GM12864 (cell line): ENCODE measurements around the gene COL18A1.

Experiments
- DNase-seq: peaks from one replicate; pipeline ENCODE4 v3.0.0-alpha.2; 2011; ENCODE audit warnings: low read depth
- H3K4me3 ChIP-seq: 2 replicates; pipeline ENCODE4 v1.5.1; 2011; ENCODE audit warnings: mild to moderate bottlenecking, low read depth, low read length, control low read depth
- CTCF ChIP-seq: IDR thresholded peaks from 2 replicates; pipeline ENCODE4 v1.5.1; 2011; ENCODE audit warnings: low read depth, mild to moderate bottlenecking, moderate library complexity, low read length, control low read depth, inconsistent platforms; ENCODE audit errors: missing control alignments

The COL18A1 gene

GRCh38 chr21:45511007-45511406 lies 106.0 kb downstream of the COL18A1 start:
- no peak for DNase-seq
- no peak overlapping the region for H3K4me3 ChIP-seq
- no peak for TF ChIP-seq CTCF

GRCh38 chr21:45511661-45512431 lies 106.9 kb downstream of the COL18A1 start:
- H3K4me3 ChIP-seq, result no peak overlapping the region
- no peak for TF ChIP-seq CTCF
- DNase-seq, result no peak

- TF ChIP-seq CTCF, result no peak
- H3K4me3 ChIP-seq, result no peak overlapping the region
- DNase-seq, result no peak
Measured at GRCh38 chr21:45512626-45513002, 107.6 kb downstream of the COL18A1 start.

GRCh38 chr21:45513003-45513717 lies 108.2 kb downstream of the COL18A1 start:
- no peak for TF ChIP-seq CTCF
- no peak overlapping the region for H3K4me3 ChIP-seq
- DNase-seq, result no peak

- TF ChIP-seq CTCF, result no peak
- no peak overlapping the region for H3K4me3 ChIP-seq
- no peak for DNase-seq
Measured at GRCh38 chr21:45513741-45514310, 108.9 kb downstream of the COL18A1 start.

- DNase-seq, result no peak
- no peak overlapping the region for H3K4me3 ChIP-seq
- TF ChIP-seq CTCF, result no peak
Measured at GRCh38 chr21:45514311-45515021, 109.5 kb downstream of the COL18A1 start.
